IMR-90 (cell line): ENCODE measurements around the gene KLC4. TPM values are rescaled to one million over a fixed set of nuclear protein-coding genes. Genes with fewer than 3 reads are reported as not detected.

ENCODE experiments used
- ATAC-seq: fragments of 200-7000 bp; cut with Tn5 transposase; 2 replicates; pipeline ENCODE4 v1.9.1; 2020; ENCODE audit warnings: low read depth, mild to moderate bottlenecking, moderate library complexity
- BruUV-seq: library from RNA; stranded (reverse); fragments of 400-500 nt; replicated peaks from 2 replicates; lab custom pipeline; 2021; lab: Mats Ljungman, UMichigan
- CTCF ChIA-PET: fragments of 300-600 bp; formaldehyde crosslinking; extraction: SDS; loops from one replicate; lab custom pipeline; 2021; ENCODE audit warnings: antibody characterized with exemption; lab: Yijun Ruan, JAX
- POLR2A ChIA-PET: fragments of 300-600 bp; sonication (Branson Sonifier 250); formaldehyde crosslinking; loops from one replicate; lab custom pipeline; 2022; ENCODE audit warnings: antibody characterized with exemption; ENCODE audit not compliant: unreplicated experiment; lab: Charles Lee
- DNase-seq: peaks from one replicate; pipeline ENCODE4 v3.0.0; 2013
- H2AFZ ChIP-seq: replicated peaks from 2 replicates; pipeline ENCODE3; 2013; ENCODE audit warnings: low read length, mild to moderate bottlenecking; ENCODE audit not compliant: poor library complexity
- H2AK5ac ChIP-seq: 2 replicates; pipeline ENCODE4 v1.6.1; 2013; ENCODE audit warnings: low read depth, low read length, inconsistent platforms
- H2AK9ac ChIP-seq: replicated peaks from 2 replicates; pipeline ENCODE3; 2013; ENCODE audit warnings: mild to moderate bottlenecking, low read depth, low read length, moderate library complexity; ENCODE audit not compliant: poor library complexity
- H2BK120ac ChIP-seq: 2 replicates; pipeline ENCODE4 v1.6.1; 2013; ENCODE audit warnings: low read depth, low read length, inconsistent platforms
- H2BK15ac ChIP-seq: 3 replicates; pipeline ENCODE4 v1.6.1; 2013; ENCODE audit warnings: low read depth, low read length, inconsistent platforms
- H2BK20ac ChIP-seq: 2 replicates; pipeline ENCODE4 v1.6.1; 2013; ENCODE audit warnings: low read depth, mild to moderate bottlenecking, inconsistent platforms, low read length, moderate library complexity
- H2BK5ac ChIP-seq: 2 replicates; pipeline ENCODE4 v1.6.1; 2013; ENCODE audit warnings: mild to moderate bottlenecking, low read depth, low read length, inconsistent platforms; ENCODE audit not compliant: poor library complexity, severe bottlenecking
- H3K14ac ChIP-seq: replicated peaks from 2 replicates; pipeline ENCODE4 v1.6.1; 2013; ENCODE audit warnings: low read depth, low read length, inconsistent platforms
- H3K18ac ChIP-seq: 2 replicates; pipeline ENCODE4 v1.6.1; 2013; ENCODE audit warnings: low read depth, low read length, control low read depth
- H3K23ac ChIP-seq: 2 replicates; pipeline ENCODE4 v1.6.1; 2013; ENCODE audit warnings: low read depth, low read length, inconsistent platforms
- H3K27ac ChIP-seq: 2 replicates; pipeline ENCODE4 v1.5.1; 2013; ENCODE audit warnings: mild to moderate bottlenecking, control low read depth, low read length; ENCODE audit not compliant: insufficient read depth
- H3K27me3 ChIP-seq: 2 replicates; pipeline ENCODE4 v1.6.1; 2013; ENCODE audit warnings: low read length; ENCODE audit not compliant: control insufficient read depth, insufficient read depth
- H3K36me3 ChIP-seq: 2 replicates; pipeline ENCODE4 v1.6.1; 2013; ENCODE audit warnings: low read length, mixed read lengths; ENCODE audit not compliant: control insufficient read depth, insufficient read depth
- H3K4ac ChIP-seq: 2 replicates; pipeline ENCODE4 v1.6.1; 2013; ENCODE audit warnings: low read depth, low read length, inconsistent platforms
- H3K4me1 ChIP-seq: 2 replicates; pipeline ENCODE4 v1.6.1; 2013; ENCODE audit warnings: low read length, mixed read lengths; ENCODE audit not compliant: control insufficient read depth, insufficient read depth
- H3K4me2 ChIP-seq: 2 replicates; pipeline ENCODE4 v1.6.1; 2013; ENCODE audit warnings: low read depth, mild to moderate bottlenecking, control low read depth, low read length, moderate library complexity
- H3K4me3 ChIP-seq: 2 replicates; pipeline ENCODE4 v1.5.1; 2013; ENCODE audit warnings: low read depth, mild to moderate bottlenecking, control low read depth, low read length, moderate library complexity; ENCODE audit not compliant: insufficient read depth
- H3K56ac ChIP-seq: 2 replicates; pipeline ENCODE4 v1.6.1; 2013; ENCODE audit warnings: low read length, inconsistent platforms; ENCODE audit not compliant: insufficient read depth; ENCODE audit errors: extremely low read depth
- H3K79me1 ChIP-seq, 2 experiments: 2 replicates each; pipeline ENCODE4 v1.6.1; 2013; ENCODE audit warnings: low read length in 2 of 2, inconsistent platforms in 1 of 2, low read depth in 1 of 2
- H3K9ac ChIP-seq: 2 replicates; pipeline ENCODE4 v1.6.1; 2013; ENCODE audit warnings: low read depth, low read length, control low read depth
- H3K9me1 ChIP-seq: 2 replicates; pipeline ENCODE4 v1.6.1; 2013; ENCODE audit warnings: low read length, inconsistent platforms; ENCODE audit not compliant: insufficient read depth
- H3K9me3 ChIP-seq: 2 replicates; pipeline ENCODE4 v1.6.1; 2013; ENCODE audit warnings: low read length; ENCODE audit not compliant: control insufficient read depth, insufficient read depth
- H4K20me1 ChIP-seq: 2 replicates; pipeline ENCODE4 v1.6.1; 2013; ENCODE audit warnings: low read length, inconsistent platforms; ENCODE audit not compliant: insufficient read depth
- H4K5ac ChIP-seq: 2 replicates; pipeline ENCODE4 v1.6.1; 2013; ENCODE audit warnings: mild to moderate bottlenecking, low read depth, low read length, control low read depth
- H4K8ac ChIP-seq, 2 experiments: 2 replicates each; pipeline ENCODE4 v1.6.1; 2013; ENCODE audit warnings: low read depth in 2 of 2, low read length in 2 of 2, control low read depth in 1 of 2, inconsistent platforms in 1 of 2
- H4K91ac ChIP-seq: 2 replicates; pipeline ENCODE4 v1.6.1; 2013; ENCODE audit warnings: low read depth, low read length, inconsistent platforms; ENCODE audit not compliant: insufficient read depth
- CEBPB ChIP-seq: IDR thresholded peaks from 2 replicates; pipeline ENCODE4 v1.6.1; 2012; ENCODE audit warnings: low read depth, low read length, improper control_type of control experiment
- CHD1 ChIP-seq: IDR thresholded peaks from 2 replicates; pipeline ENCODE4 v1.6.1; 2012; ENCODE audit warnings: low read depth, low read length, improper control_type of control experiment
- ELK1 ChIP-seq: fragments of 150-350 bp; IDR thresholded peaks from 2 replicates; pipeline ENCODE4 v1.6.1; 2016; ENCODE audit warnings: low read depth, mild to moderate bottlenecking, low read length, moderate library complexity, borderline replicate concordance
- FOS ChIP-seq: fragments of 150-350 bp; IDR thresholded peaks from 2 replicates; pipeline ENCODE4 v1.6.1; 2016; ENCODE audit warnings: low read depth, low read length
- MAZ ChIP-seq: IDR thresholded peaks from 2 replicates; pipeline ENCODE4 v1.6.1; 2012; ENCODE audit warnings: low read depth, mild to moderate bottlenecking, low read length, improper control_type of control experiment, moderate library complexity, borderline replicate concordance
- POLR2A ChIP-seq: IDR thresholded peaks from 2 replicates; pipeline ENCODE4 v1.6.1; 2012; ENCODE audit warnings: mild to moderate bottlenecking, low read depth, low read length
- USF2 ChIP-seq: fragments of 150-350 bp; IDR thresholded peaks from 2 replicates; pipeline ENCODE4 v1.6.1; 2017; ENCODE audit warnings: mild to moderate bottlenecking, antibody characterized with exemption, low read length, low read depth
- WGBS, 2 experiments: methylation state at CpG; one replicate each; pipeline versions ENCODE4 v1.1.5 to v1.1.7; 2013; ENCODE audit warnings: missing lambda C conversion rate in 2 of 2; ENCODE audit not compliant: insufficient read length in 1 of 2; ENCODE audit errors: extremely low coverage in 2 of 2; 5-methylcytosine and 5-hydroxymethylcytosine counted together
- dilution Hi-C: fragments of 300-500 bp; cut with HindIII; formaldehyde crosslinking; loops from one replicate; pipeline ENCODE4 v1.14.3; 2018; ENCODE audit warnings: low sequenced_read_pairs; ENCODE audit not compliant: unreplicated experiment
- in situ Hi-C: fragments of 300-500 bp; cut with MboI; formaldehyde crosslinking; loops from 3 replicates; pipeline ENCODE4 v1.14.3; 2019; ENCODE audit warnings: low sequenced_read_pairs, inconsistent platforms, mixed read lengths
- intact Hi-C: fragments of 100-400 bp; cut with micrococcal nuclease; formaldehyde crosslinking; loops from 2 replicates; pipeline ENCODE4 v1.10.0; 2022
- polyA plus RNA-seq, 3 experiments: library from polyadenylated mRNA; depleted of rRNA; stranded (reverse); fragments of >200 nt; gene quantifications; 2 replicates each; pipeline ENCODE4 v1.2.3, GENCODE V29; 2012; ENCODE audit warnings: low replicate concordance in 1 of 3
- total RNA-seq: library from RNA; depleted of rRNA; stranded (reverse); fragments of >200 nt; gene quantifications from 2 replicates; pipeline ENCODE4 v1.2.3, GENCODE V29; 2012

Gene KLC4
- total and polyA plus RNA-seq, 2 of the 4 experiments (the other 2 are of a cell fraction), result 10.9 to 13.0 TPM

DNA sequence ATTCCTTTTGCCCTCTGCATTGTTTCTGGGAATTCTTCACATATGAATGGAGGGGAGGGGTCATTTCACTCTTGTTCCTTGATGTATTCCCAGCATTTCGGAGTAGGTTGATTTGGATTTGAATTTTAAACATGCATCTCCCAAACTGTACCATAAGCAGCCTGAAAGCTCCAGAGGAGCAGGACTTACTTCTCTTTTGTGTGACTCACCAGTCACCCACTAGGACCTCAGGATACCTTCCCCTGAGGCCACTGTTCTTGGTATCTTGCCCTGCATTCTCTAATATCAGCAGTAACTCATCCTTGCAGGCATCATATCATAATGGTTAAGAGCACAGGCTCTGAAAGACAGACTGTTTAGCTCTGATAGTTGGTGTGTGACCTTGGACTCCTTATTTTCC lies 900 bp upstream of the KLC4 start (continued):
- TF ChIP-seq POLR2A (no peak), MAZ (no peak), CEBPB (no peak)

DNA sequence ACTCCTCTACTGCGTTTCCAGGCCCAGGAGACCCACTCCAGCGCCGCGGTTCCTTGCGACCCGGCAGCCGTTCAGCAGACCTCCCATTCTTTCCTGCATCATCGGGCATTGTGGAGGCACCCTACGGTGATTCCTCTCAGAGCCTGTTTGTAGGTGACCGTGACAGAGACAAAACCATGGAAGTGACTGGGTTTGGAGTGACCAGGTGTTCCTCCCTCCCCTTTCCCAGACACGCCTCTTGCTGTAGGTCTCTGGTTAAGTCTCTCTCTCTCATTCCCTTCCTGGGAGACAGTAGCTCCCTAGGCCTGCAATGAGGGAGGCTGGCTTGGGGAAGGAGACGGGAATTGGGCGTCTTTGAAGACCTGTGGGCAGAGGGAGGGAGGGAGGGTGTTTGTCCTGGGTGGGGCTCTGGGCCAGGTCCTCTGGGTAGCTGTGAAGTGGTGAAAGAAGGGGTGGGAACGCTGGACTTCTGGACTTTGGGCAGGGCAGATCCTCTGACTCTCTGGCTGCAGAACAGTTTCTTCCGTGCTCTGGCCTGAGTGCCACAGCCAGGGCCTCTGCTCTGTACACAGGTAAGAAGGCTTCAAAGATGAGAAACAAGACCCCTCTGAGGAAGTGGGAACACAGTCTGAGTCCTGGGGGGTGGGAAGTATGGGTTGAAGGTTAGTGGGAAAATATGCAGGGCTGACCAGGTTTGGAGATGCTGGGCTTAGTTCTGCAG lies 763 bp downstream of the KLC4 start:
- Histone ChIP-seq H3K79me1 (peaks cover 17 to 35% of the 10 kb centered on the region in 2 experiments), H2BK15ac (no peak overlapping the region; the same call in 2 of the 3 replicates), H2BK120ac (peak overlapping the region; percentile 64), H3K4ac (peak overlapping the region; percentile 96), H4K5ac (peak overlapping the region; percentile 84), H3K9me3 (no peaks in the 10 kb centered on the region), H3K27ac (peak overlapping the region; percentile 93), H3K27me3 (no peaks in the 10 kb centered on the region), H3K9ac (peak overlapping the region; percentile 91), H3K4me1 (peaks cover 9% of the 10 kb centered on the region; the same call in 1 of the 2 replicates), H3K4me3 (peak overlapping the region; percentile 53), H3K56ac (no peak overlapping the region), H3K23ac (peak overlapping the region; percentile 49), H2AK9ac (peak overlapping the region; percentile 94), H3K14ac (peak overlapping the region; percentile 100), H3K18ac (peak overlapping the region; percentile 28), H2BK20ac (peak overlapping the region; percentile 29), H4K8ac (peak overlapping the region; percentile 69 to 97), H3K4me2 (peak overlapping the region; percentile 93), H3K36me3 (peaks cover 19% of the 10 kb centered on the region), H4K20me1 (no peaks in the 10 kb centered on the region), H2BK5ac (peak overlapping the region; percentile 95), H3K9me1 (peaks cover 4% of the 10 kb centered on the region; the same call in 1 of the 2 replicates), H2AFZ (peak overlapping the region; percentile 92), H4K91ac (peak overlapping the region; percentile 91), H2AK5ac (peak overlapping the region; percentile 92)
- DNase-seq (no peak), ATAC-seq (no peak)
- intact Hi-C loops, result no loop called here
- no peak for TF ChIP-seq USF2
- no peak for TF ChIP-seq FOS
- no peak for TF ChIP-seq ELK1
- TF ChIP-seq CHD1, result no peak
- 100% methylated on average over 1 of the region's 15 CpGs; no CpG with 5 or more reads in 1 of the 2 experiments for WGBS, 2 experiments
- CTCF ChIA-PET, result interaction anchor here (1.4 kb wide), 1 partner anchor 84 kb away, joined by 6 read pairs; no protein-coding TSS in a partner anchor
- dilution Hi-C loops, result no loop called here
- no TSS peak for BruUV-seq
- POLR2A ChIA-PET, result no interaction called here
- in situ Hi-C loops, result no loop called here
